Esophagus squamous epithelium (tissue), 5 donors: Measurements from ENCODE around the gene PDE10A. TPM values are rescaled to one million over a fixed set of nuclear protein-coding genes. Genes with fewer than 3 reads are reported as not detected.

Source experiments
- DNase-seq: peaks from one replicate; lab custom pipeline; 2025; lab: John Stamatoyannopoulos, UW
- H3K27ac ChIP-seq, 4 donors: fragments of 200-600 bp; sonication (generic); one replicate each; pipeline ENCODE4 v1.5.1; 2016 to 2019; ENCODE audit warnings: mild to moderate bottlenecking in 1 of 4
- H3K27me3 ChIP-seq, 4 donors: fragments of 200-600 bp; sonication (generic); 1 replicate in 3 of 4; 2 replicates in 1 of 4; pipeline versions ENCODE4 v1.5.1 to v1.6.0; 2017 to 2021; ENCODE audit warnings: antibody characterized with exemption in 1 of 4
- H3K36me3 ChIP-seq, 3 donors: fragments of 200-600 bp; sonication (generic); one replicate each; pipeline ENCODE4 v1.5.1; 2016 to 2019
- H3K4me1 ChIP-seq, 3 donors: fragments of 200-600 bp; sonication (generic); one replicate each; pipeline ENCODE4 v1.5.1; 2017 to 2019
- H3K4me3 ChIP-seq, 4 donors: fragments of 200-600 bp; sonication (generic); 1 replicate in 3 of 4; 2 replicates in 1 of 4; pipeline ENCODE4 v1.5.1; 2016 to 2019; ENCODE audit warnings: mild to moderate bottlenecking in 2 of 4, moderate library complexity in 1 of 4
- H3K9me3 ChIP-seq, 3 donors: fragments of 200-600 bp; sonication (generic); one replicate each; pipeline ENCODE4 v1.5.1; 2016 to 2019
- CTCF ChIP-seq, 6 experiments: fragments of 450-650 bp in 4 of 6; fragments of 200-600 bp in 2 of 6; sonication (generic) in 2 of 6; IDR thresholded peaks; one replicate each; pipeline ENCODE4 v1.5.1; 2016 to 2019; ENCODE audit warnings: antibody characterized with exemption in 6 of 6, mild to moderate bottlenecking in 4 of 6, moderate library complexity in 4 of 6
- POLR2A ChIP-seq, 4 donors: fragments of 450-650 bp; IDR thresholded peaks; one replicate each; pipeline ENCODE4 v1.6.1; 2017; ENCODE audit warnings: antibody characterized with exemption in 4 of 4, mild to moderate bottlenecking in 4 of 4, moderate library complexity in 3 of 4
- WGBS, 2 donors: methylation state at CpG; one replicate each; pipeline ENCODE4 v1.1.5; 2018; 5-methylcytosine and 5-hydroxymethylcytosine counted together
- intact Hi-C: fragments of 100-400 bp; cut with DNase I; formaldehyde crosslinking; loops from one replicate; pipeline ENCODE4 v1.15.0; 2022
- total RNA-seq, 4 donors: library from RNA; depleted of rRNA; stranded (reverse); fragments of >200 nt; gene quantifications; one replicate each; pipeline ENCODE4 v1.1.0, GENCODE V29; 2016
- donor health status: DM: yes; HTN: yes; CAD: no.

Gene PDE10A
- total RNA-seq, 4 donors from 2014 or later, result 0.27 to 3.1 (median 1.4) TPM

- no peaks in the 10 kb centered on the region for H3K4me1 ChIP-seq
- DNase-seq, result no peak
- H3K27me3 ChIP-seq, result no peaks in the 10 kb centered on the region
- TF ChIP-seq POLR2A (IDR thresholded peaks at IDR 0.05), result no peak
- TF ChIP-seq CTCF (IDR thresholded peaks at IDR 0.05), result no peak
- no peaks in the 10 kb centered on the region for H3K9me3 ChIP-seq
- no peaks in the 10 kb centered on the region for H3K36me3 ChIP-seq
- H3K27ac ChIP-seq, result no peak overlapping the region
- no peak overlapping the region for H3K4me3 ChIP-seq
- intact Hi-C loops, result no loop called here
- 79 to 86% methylated on average over 12 to 13 of the region's 13 CpGs for WGBS, 2 donors
Measured at GRCh38 chr6:165484178-165484889, 178.7 kb downstream of the PDE10A start.

- intact Hi-C loops, result no loop called here
- Histone ChIP-seq H3K4me1 (no peaks in the 10 kb centered on the region), H3K4me3 (no peak overlapping the region), H3K36me3 (no peaks in the 10 kb centered on the region), H3K27ac (no peak overlapping the region), H3K27me3 (no peaks in the 10 kb centered on the region), H3K9me3 (no peaks in the 10 kb centered on the region)
- no peak for DNase-seq
- TF ChIP-seq POLR2A (IDR thresholded peaks at IDR 0.05) (no peak), CTCF (IDR thresholded peaks at IDR 0.05) (no peak)
- 81 to 86% methylated on average over 4 of the region's 4 CpGs for WGBS, 2 donors
Measured at GRCh38 chr6:165481921-165482320, 181.1 kb downstream of the PDE10A start.

DNA sequence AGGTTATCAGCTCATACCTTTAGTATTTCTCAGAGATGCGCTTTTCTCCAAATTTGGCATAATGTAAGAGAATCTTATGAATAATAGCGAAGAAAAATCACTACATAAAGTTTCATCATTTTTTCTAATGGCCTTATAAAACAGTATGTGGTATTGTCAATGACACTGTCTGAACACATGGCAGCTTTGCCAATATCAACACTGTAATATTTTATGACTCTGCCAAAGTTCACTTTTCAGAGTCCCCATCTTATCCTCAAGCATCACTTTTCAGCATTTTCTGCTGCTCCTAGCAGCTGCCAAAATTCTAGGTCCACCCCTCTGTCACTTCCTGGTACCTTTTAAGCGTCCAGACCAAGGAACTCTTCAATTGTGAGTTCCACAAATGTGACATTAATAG is 182.1 kb downstream of the PDE10A start:
- Histone ChIP-seq H3K27me3 (no peaks in the 10 kb centered on the region), H3K27ac (no peak overlapping the region), H3K4me3 (no peak overlapping the region), H3K36me3 (no peaks in the 10 kb centered on the region), H3K4me1 (no peaks in the 10 kb centered on the region), H3K9me3 (no peaks in the 10 kb centered on the region)
- TF ChIP-seq CTCF (IDR thresholded peaks at IDR 0.05), result no peak
- TF ChIP-seq POLR2A (IDR thresholded peaks at IDR 0.05), result no peak
- 79 to 86% methylated on average over 3 of the region's 3 CpGs for WGBS, 2 donors
- intact Hi-C loops, result no loop called here
- no peak for DNase-seq

DNA sequence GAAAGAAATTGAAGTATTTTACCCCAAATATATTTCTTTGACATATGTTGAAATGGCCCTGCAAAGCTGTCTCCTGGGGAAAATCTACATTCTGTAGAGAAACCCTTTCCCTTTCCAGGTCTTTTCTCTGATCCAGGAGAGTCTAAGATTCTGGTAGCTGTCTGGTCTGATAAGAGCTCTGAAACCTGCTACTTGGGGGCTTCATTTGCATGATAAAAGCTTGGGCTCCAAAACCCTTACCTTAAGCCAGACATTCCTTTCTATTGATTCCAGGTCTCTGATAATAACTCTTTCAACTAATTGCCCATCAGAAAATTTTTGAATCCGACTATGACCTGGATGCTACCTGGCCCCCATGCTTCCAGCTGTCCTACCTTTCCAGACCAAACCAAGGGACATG is 184.5 kb downstream of the PDE10A start:
- 83 to 100% methylated on average over 1 of the region's 1 CpG for WGBS, 2 donors
- intact Hi-C loops, result no loop called here
- DNase-seq, result no peak
- H3K4me3 ChIP-seq, result no peak overlapping the region
- H3K27me3 ChIP-seq, result no peaks in the 10 kb centered on the region
- no peak for TF ChIP-seq CTCF (IDR thresholded peaks at IDR 0.05)
- TF ChIP-seq POLR2A (IDR thresholded peaks at IDR 0.05), result no peak
- no peaks in the 10 kb centered on the region for H3K9me3 ChIP-seq
- no peaks in the 10 kb centered on the region for H3K4me1 ChIP-seq
- no peaks in the 10 kb centered on the region for H3K36me3 ChIP-seq
- H3K27ac ChIP-seq, result no peak overlapping the region

GRCh38 chr6:165469483-165469882 is 193.6 kb downstream of the PDE10A start:
- no peak for TF ChIP-seq CTCF (IDR thresholded peaks at IDR 0.05)
- TF ChIP-seq POLR2A (IDR thresholded peaks at IDR 0.05), result no peak
- Histone ChIP-seq H3K4me3 (no peak overlapping the region), H3K27me3 (no peaks in the 10 kb centered on the region), H3K36me3 (no peaks in the 10 kb centered on the region), H3K4me1 (no peaks in the 10 kb centered on the region), H3K9me3 (no peaks in the 10 kb centered on the region), H3K27ac (no peak overlapping the region)
- intact Hi-C loops, result no loop called here
- no peak for DNase-seq
- 88 to 92% methylated on average over 4 of the region's 4 CpGs for WGBS, 2 donors
